ENCODE data around the gene DHCR7.

The DHCR7 gene

GRCh38 chr11:71491940-71492339, 43.7 kb upstream of the DHCR7 start:
- no peak overlapping the region for H4K8ac ChIP-seq (ENCODE audit: low read depth, low read length)
- no CpG with 5 or more reads among the region's 9 CpGs for WGBS (ENCODE audit: extremely low coverage, insufficient coverage, insufficient read length)
- H3K23ac ChIP-seq (ENCODE audit: low read length) = no peak overlapping the region
- H3K27ac ChIP-seq (ENCODE audit: low read depth, low read length) = no peak overlapping the region
- H4K91ac ChIP-seq (ENCODE audit: low read depth, low read length) = no peak overlapping the region
- H3K9me3 ChIP-seq (ENCODE audit: insufficient read depth, low read depth, low read length) = peaks cover 4% of the 10 kb centered on the region
- peaks cover 5 to 11% of the 10 kb centered on the region in 2 experiments for H3K4me1 ChIP-seq (ENCODE audit: control insufficient read depth in 1 of 2, insufficient read depth in 2 of 2, low read length in 2 of 2)
- H3K4me3 ChIP-seq (ENCODE audit: low read depth, low read length) = no peak overlapping the region
- peaks cover 46 to 47% of the 10 kb centered on the region in 2 experiments for H3K36me3 ChIP-seq (ENCODE audit: control insufficient read depth in 1 of 2, insufficient read depth in 2 of 2, low read length in 2 of 2)
- no peak overlapping the region for H3K9ac ChIP-seq (ENCODE audit: low read length)
- no peak overlapping the region for H2AK5ac ChIP-seq (ENCODE audit: low read length)
- no peak overlapping the region for H2BK12ac ChIP-seq (ENCODE audit: low read length)
- H3K79me2 ChIP-seq (ENCODE audit: control insufficient read depth, insufficient read depth, low read length, poor library complexity) = no peaks in the 10 kb centered on the region
- H2AFZ ChIP-seq (ENCODE audit: insufficient read depth, low read length, poor library complexity) = no peak overlapping the region
- no peak overlapping the region for H4K12ac ChIP-seq (ENCODE audit: low read depth, low read length)
- H3K79me1 ChIP-seq (ENCODE audit: low read length) = no peaks in the 10 kb centered on the region
- H3K14ac ChIP-seq (ENCODE audit: low read length) = no peak overlapping the region
- H2BK5ac ChIP-seq (ENCODE audit: low read depth, low read length, poor library complexity) = no peak overlapping the region
- H3K27me3 ChIP-seq (ENCODE audit: insufficient read depth, low read length) = no peaks in the 10 kb centered on the region
- DNase-seq = no peak
- H3K18ac ChIP-seq (ENCODE audit: low read length) = no peak overlapping the region
- H2BK120ac ChIP-seq (ENCODE audit: insufficient read depth, low read length, poor library complexity) = no peak overlapping the region
- no peak overlapping the region for H3K4ac ChIP-seq (ENCODE audit: low read depth, low read length)
- H3K4me2 ChIP-seq (ENCODE audit: low read length) = no peak overlapping the region

GRCh38 chr11:71491531-71491930, 43.3 kb upstream of the DHCR7 start:
- H4K12ac ChIP-seq (ENCODE audit: low read depth, low read length) = no peak overlapping the region
- no peak overlapping the region for H4K8ac ChIP-seq (ENCODE audit: low read depth, low read length)
- no peak overlapping the region for H3K4ac ChIP-seq (ENCODE audit: low read depth, low read length)
- H3K4me1 ChIP-seq (ENCODE audit: control insufficient read depth in 1 of 2, insufficient read depth in 2 of 2, low read length in 2 of 2) = peaks cover 5 to 11% of the 10 kb centered on the region in 2 experiments
- no CpG with 5 or more reads among the region's 19 CpGs for WGBS (ENCODE audit: extremely low coverage, insufficient coverage, insufficient read length)
- no peaks in the 10 kb centered on the region for H3K27me3 ChIP-seq (ENCODE audit: insufficient read depth, low read length)
- H3K4me3 ChIP-seq (ENCODE audit: low read depth, low read length) = no peak overlapping the region
- DNase-seq = no peak
- H3K27ac ChIP-seq (ENCODE audit: low read depth, low read length) = no peak overlapping the region
- H3K36me3 ChIP-seq (ENCODE audit: control insufficient read depth in 1 of 2, insufficient read depth in 2 of 2, low read length in 2 of 2) = peaks cover 43 to 45% of the 10 kb centered on the region in 2 experiments
- no peak overlapping the region for H3K9ac ChIP-seq (ENCODE audit: low read length)
- no peak overlapping the region for H3K23ac ChIP-seq (ENCODE audit: low read length)
- H2BK120ac ChIP-seq (ENCODE audit: insufficient read depth, low read length, poor library complexity) = no peak overlapping the region
- H2AFZ ChIP-seq (ENCODE audit: insufficient read depth, low read length, poor library complexity) = no peak overlapping the region
- no peak overlapping the region for H3K18ac ChIP-seq (ENCODE audit: low read length)
- H3K14ac ChIP-seq (ENCODE audit: low read length) = no peak overlapping the region
- H3K9me3 ChIP-seq (ENCODE audit: insufficient read depth, low read depth, low read length) = peaks cover 3% of the 10 kb centered on the region
- H3K79me1 ChIP-seq (ENCODE audit: low read length) = no peaks in the 10 kb centered on the region
- no peak overlapping the region for H2BK12ac ChIP-seq (ENCODE audit: low read length)
- H3K4me2 ChIP-seq (ENCODE audit: low read length) = no peak overlapping the region
- no peak overlapping the region for H2AK5ac ChIP-seq (ENCODE audit: low read length)
- no peak overlapping the region for H4K91ac ChIP-seq (ENCODE audit: low read depth, low read length)
- H2BK5ac ChIP-seq (ENCODE audit: low read depth, low read length, poor library complexity) = no peak overlapping the region
- no peaks in the 10 kb centered on the region for H3K79me2 ChIP-seq (ENCODE audit: control insufficient read depth, insufficient read depth, low read length, poor library complexity)

- H3K18ac ChIP-seq (ENCODE audit: low read length) = no peak overlapping the region
- no peak overlapping the region for H2BK120ac ChIP-seq (ENCODE audit: insufficient read depth, low read length, poor library complexity)
- no peak overlapping the region for H2BK5ac ChIP-seq (ENCODE audit: low read depth, low read length, poor library complexity)
- H3K79me2 ChIP-seq (ENCODE audit: control insufficient read depth, insufficient read depth, low read length, poor library complexity) = no peaks in the 10 kb centered on the region
- no peak overlapping the region for H3K4ac ChIP-seq (ENCODE audit: low read depth, low read length)
- no peaks in the 10 kb centered on the region for H3K27me3 ChIP-seq (ENCODE audit: insufficient read depth, low read length)
- H3K9ac ChIP-seq (ENCODE audit: low read length) = no peak overlapping the region
- no peaks in the 10 kb centered on the region for H3K79me1 ChIP-seq (ENCODE audit: low read length)
- H3K4me3 ChIP-seq (ENCODE audit: low read depth, low read length) = no peak overlapping the region
- no peak overlapping the region for H2AK5ac ChIP-seq (ENCODE audit: low read length)
- peaks cover 5 to 11% of the 10 kb centered on the region in 2 experiments for H3K4me1 ChIP-seq (ENCODE audit: control insufficient read depth in 1 of 2, insufficient read depth in 2 of 2, low read length in 2 of 2)
- no peak overlapping the region for H2AFZ ChIP-seq (ENCODE audit: insufficient read depth, low read length, poor library complexity)
- H4K8ac ChIP-seq (ENCODE audit: low read depth, low read length) = no peak overlapping the region
- no peak overlapping the region for H3K27ac ChIP-seq (ENCODE audit: low read depth, low read length)
- no peak for DNase-seq
- H3K9me3 ChIP-seq (ENCODE audit: insufficient read depth, low read depth, low read length) = no peaks in the 10 kb centered on the region
- no peak overlapping the region for H3K4me2 ChIP-seq (ENCODE audit: low read length)
- peaks cover 37 to 44% of the 10 kb centered on the region in 2 experiments for H3K36me3 ChIP-seq (ENCODE audit: control insufficient read depth in 1 of 2, insufficient read depth in 2 of 2, low read length in 2 of 2)
- H2BK12ac ChIP-seq (ENCODE audit: low read length) = no peak overlapping the region
- H3K23ac ChIP-seq (ENCODE audit: low read length) = no peak overlapping the region
- H4K12ac ChIP-seq (ENCODE audit: low read depth, low read length) = no peak overlapping the region
- no CpG with 5 or more reads among the region's 28 CpGs for WGBS (ENCODE audit: extremely low coverage, insufficient coverage, insufficient read length)
- H3K14ac ChIP-seq (ENCODE audit: low read length) = no peak overlapping the region
- H4K91ac ChIP-seq (ENCODE audit: low read depth, low read length) = no peak overlapping the region
These were observed 42.7 kb upstream of the DHCR7 start for GRCh38 chr11:71490731-71491390.

GRCh38 chr11:71490044-71490730, 42.0 kb upstream of the DHCR7 start:
- H3K9me3 ChIP-seq (ENCODE audit: insufficient read depth, low read depth, low read length) = peaks cover 2% of the 10 kb centered on the region
- H2BK120ac ChIP-seq (ENCODE audit: insufficient read depth, low read length, poor library complexity) = no peak overlapping the region
- no peak overlapping the region for H2AK5ac ChIP-seq (ENCODE audit: low read length)
- no peak overlapping the region for H4K8ac ChIP-seq (ENCODE audit: low read depth, low read length)
- H3K14ac ChIP-seq (ENCODE audit: low read length) = no peak overlapping the region
- H3K79me2 ChIP-seq (ENCODE audit: control insufficient read depth, insufficient read depth, low read length, poor library complexity) = no peaks in the 10 kb centered on the region
- no peak overlapping the region for H2BK12ac ChIP-seq (ENCODE audit: low read length)
- H3K18ac ChIP-seq (ENCODE audit: low read length) = no peak overlapping the region
- H4K12ac ChIP-seq (ENCODE audit: low read depth, low read length) = no peak overlapping the region
- H3K79me1 ChIP-seq (ENCODE audit: low read length) = no peaks in the 10 kb centered on the region
- no peak overlapping the region for H3K9ac ChIP-seq (ENCODE audit: low read length)
- H3K4me1 ChIP-seq (ENCODE audit: control insufficient read depth in 1 of 2, insufficient read depth in 2 of 2, low read length in 2 of 2) = peaks cover 5 to 11% of the 10 kb centered on the region in 2 experiments
- no CpG with 5 or more reads among the region's 23 CpGs for WGBS (ENCODE audit: extremely low coverage, insufficient coverage, insufficient read length)
- DNase-seq = no peak
- no peak overlapping the region for H3K4ac ChIP-seq (ENCODE audit: low read depth, low read length)
- no peak overlapping the region for H3K23ac ChIP-seq (ENCODE audit: low read length)
- no peak overlapping the region for H3K27ac ChIP-seq (ENCODE audit: low read depth, low read length)
- H3K27me3 ChIP-seq (ENCODE audit: insufficient read depth, low read length) = no peaks in the 10 kb centered on the region
- H3K36me3 ChIP-seq (ENCODE audit: control insufficient read depth in 1 of 2, insufficient read depth in 2 of 2, low read length in 2 of 2) = peaks cover 37 to 44% of the 10 kb centered on the region in 2 experiments
- H3K4me2 ChIP-seq (ENCODE audit: low read length) = no peak overlapping the region
- H4K91ac ChIP-seq (ENCODE audit: low read depth, low read length) = no peak overlapping the region
- no peak overlapping the region for H2BK5ac ChIP-seq (ENCODE audit: low read depth, low read length, poor library complexity)
- H2AFZ ChIP-seq (ENCODE audit: insufficient read depth, low read length, poor library complexity) = no peak overlapping the region
- no peak overlapping the region for H3K4me3 ChIP-seq (ENCODE audit: low read depth, low read length)
